ENCODE results near the gene HRH2.

HRH2 gene

DNA sequence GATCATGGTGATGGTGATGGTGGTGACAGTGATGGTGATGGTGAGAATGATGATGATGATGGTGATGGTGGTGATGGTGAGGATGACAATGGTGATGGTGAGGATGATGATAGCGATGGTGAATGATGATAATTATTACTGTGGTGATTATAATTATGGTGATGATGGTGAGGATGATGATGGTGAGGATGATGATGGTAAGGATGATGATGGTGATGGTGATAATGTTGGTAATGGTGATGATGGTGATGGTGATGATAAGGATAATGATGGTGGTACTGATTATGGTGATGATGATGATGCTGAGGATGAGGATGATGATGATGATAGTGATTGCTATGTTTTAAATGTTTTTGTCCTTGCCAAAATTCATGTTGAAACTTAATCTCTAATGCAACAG is 37.3 kb upstream of the HRH2 start:
- FAIRE-seq (no peak), DNase-seq (ENCODE audit: insufficient read length, low spot score) (no peak)
- TF ChIP-seq TAF1 (IDR thresholded peaks at IDR 0.05; ENCODE audit: low read depth, low read length) (no peak), POU2F2 (IDR thresholded peaks at IDR 0.05; ENCODE audit: low read depth, low read length) (no peak), SPI1 (IDR thresholded peaks at IDR 0.05; ENCODE audit: low read depth, low read length) (no peak), POLR2AphosphoS5 (IDR thresholded peaks at IDR 0.05; ENCODE audit: low read depth, low read length) (no peak), PAX5 (IDR thresholded peaks at IDR 0.05; ENCODE audit: insufficient read depth, low read length, severe bottlenecking) (no peak), POLR2A (IDR thresholded peaks at IDR 0.05; ENCODE audit: low read depth, low read length) (no peak)

DNA sequence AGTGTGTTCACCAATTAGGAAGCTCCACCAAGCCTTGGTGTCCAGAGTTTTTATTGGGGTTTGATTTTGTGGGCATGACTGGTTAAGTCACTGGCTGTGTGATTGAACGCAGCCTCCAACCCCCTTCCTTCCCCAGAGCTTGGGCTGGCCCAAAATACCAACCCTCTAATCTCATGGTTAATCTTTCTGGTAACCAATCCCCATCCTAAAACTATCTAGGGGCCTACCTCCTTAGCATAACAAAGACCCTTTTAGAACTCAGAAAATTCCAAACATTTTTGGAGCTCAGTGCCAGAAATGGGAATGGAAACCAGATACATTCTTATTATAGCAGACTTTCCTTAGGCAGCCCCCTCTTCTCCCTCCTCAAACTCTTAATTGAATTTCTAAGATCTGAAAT is 35.9 kb upstream of the HRH2 start:
- no peak for FAIRE-seq
- TF ChIP-seq POU2F2 (IDR thresholded peaks at IDR 0.05; ENCODE audit: low read depth, low read length) = no peak
- TF ChIP-seq PAX5 (IDR thresholded peaks at IDR 0.05; ENCODE audit: insufficient read depth, low read length, severe bottlenecking) = no peak
- no peak for TF ChIP-seq SPI1 (IDR thresholded peaks at IDR 0.05; ENCODE audit: low read depth, low read length)
- no peak for TF ChIP-seq POLR2AphosphoS5 (IDR thresholded peaks at IDR 0.05; ENCODE audit: low read depth, low read length)
- no peak for TF ChIP-seq POLR2A (IDR thresholded peaks at IDR 0.05; ENCODE audit: low read depth, low read length)
- TF ChIP-seq TAF1 (IDR thresholded peaks at IDR 0.05; ENCODE audit: low read depth, low read length) = no peak

GRCh38 chr5:175623088-175623487 is 34.8 kb upstream of the HRH2 start:
- no peak for DNase-seq (ENCODE audit: insufficient read length, low spot score)
- TF ChIP-seq SPI1 (IDR thresholded peaks at IDR 0.05; ENCODE audit: low read depth, low read length) = no peak
- no peak for TF ChIP-seq POLR2A (IDR thresholded peaks at IDR 0.05; ENCODE audit: low read depth, low read length)
- TF ChIP-seq POU2F2 (IDR thresholded peaks at IDR 0.05; ENCODE audit: low read depth, low read length) = no peak
- TF ChIP-seq PAX5 (IDR thresholded peaks at IDR 0.05; ENCODE audit: insufficient read depth, low read length, severe bottlenecking) = no peak
- no peak for TF ChIP-seq POLR2AphosphoS5 (IDR thresholded peaks at IDR 0.05; ENCODE audit: low read depth, low read length)
- no peak for TF ChIP-seq TAF1 (IDR thresholded peaks at IDR 0.05; ENCODE audit: low read depth, low read length)
- FAIRE-seq = no peak

More for the DNA sequence above, 35.9 kb upstream of the HRH2 start:
- DNase-seq (ENCODE audit: insufficient read length, low spot score) = no peak

DNA sequence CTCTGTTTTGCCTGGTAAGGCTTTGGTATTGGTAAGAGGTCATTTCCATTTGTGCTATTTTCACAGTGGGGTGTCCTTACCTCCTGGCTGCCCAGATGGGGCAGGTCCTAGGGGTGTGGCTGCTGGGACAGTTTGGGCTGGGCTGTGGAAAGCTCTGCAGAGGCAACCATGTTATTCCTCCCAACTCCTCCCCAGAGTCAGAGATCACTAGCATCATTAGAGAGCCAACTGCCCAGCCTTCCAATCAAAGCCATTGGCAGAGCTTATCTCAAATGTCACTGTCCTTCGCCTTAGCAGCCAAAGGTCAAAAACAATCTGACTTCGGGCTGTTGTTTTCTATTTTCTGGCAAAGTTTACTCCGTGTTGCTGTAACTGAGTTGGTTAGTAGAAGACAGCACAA is 33.6 kb upstream of the HRH2 start:
- no peak for TF ChIP-seq PAX5 (IDR thresholded peaks at IDR 0.05; ENCODE audit: insufficient read depth, low read length, severe bottlenecking)
- no peak for TF ChIP-seq POU2F2 (IDR thresholded peaks at IDR 0.05; ENCODE audit: low read depth, low read length)
- no peak for TF ChIP-seq POLR2AphosphoS5 (IDR thresholded peaks at IDR 0.05; ENCODE audit: low read depth, low read length)
- TF ChIP-seq SPI1 (IDR thresholded peaks at IDR 0.05; ENCODE audit: low read depth, low read length) = no peak
- TF ChIP-seq POLR2A (IDR thresholded peaks at IDR 0.05; ENCODE audit: low read depth, low read length) = no peak
- no peak for TF ChIP-seq TAF1 (IDR thresholded peaks at IDR 0.05; ENCODE audit: low read depth, low read length)
- DNase-seq (ENCODE audit: insufficient read length, low spot score) = no peak
- no peak for FAIRE-seq

DNA sequence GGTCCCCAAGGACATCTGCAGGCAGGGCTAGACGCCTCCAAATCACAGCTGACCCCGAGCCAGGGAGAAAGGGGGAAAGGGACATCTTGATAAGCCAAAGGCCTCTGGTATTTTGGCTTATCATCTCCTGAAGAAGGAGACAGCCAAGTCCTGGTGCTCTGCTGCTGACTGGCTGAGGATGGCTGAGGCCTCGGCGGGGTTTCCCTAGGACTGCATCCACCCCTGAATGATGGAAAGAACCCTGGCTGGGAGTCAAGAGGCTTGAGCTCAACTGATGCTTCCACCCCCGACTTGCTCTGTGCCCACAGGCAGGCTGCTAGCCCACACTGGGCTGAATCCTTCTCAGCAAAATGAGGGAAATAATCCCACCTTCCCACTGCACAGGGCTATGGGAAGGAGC is 30.9 kb upstream of the HRH2 start:
- TF ChIP-seq SPI1 (IDR thresholded peaks at IDR 0.05; ENCODE audit: low read depth, low read length) = no peak
- DNase-seq (ENCODE audit: insufficient read length, low spot score) = no peak
- FAIRE-seq = no peak

GRCh38 chr5:175627739-175628138 is 30.1 kb upstream of the HRH2 start:
- DNase-seq (ENCODE audit: insufficient read length, low spot score) (no peak), FAIRE-seq (no peak)
- no peak for TF ChIP-seq TAF1 (IDR thresholded peaks at IDR 0.05; ENCODE audit: low read depth, low read length)
- no peak for TF ChIP-seq POLR2AphosphoS5 (IDR thresholded peaks at IDR 0.05; ENCODE audit: low read depth, low read length)
- TF ChIP-seq POLR2A (IDR thresholded peaks at IDR 0.05; ENCODE audit: low read depth, low read length) = no peak
- no peak for TF ChIP-seq PAX5 (IDR thresholded peaks at IDR 0.05; ENCODE audit: insufficient read depth, low read length, severe bottlenecking)
- TF ChIP-seq POU2F2 (IDR thresholded peaks at IDR 0.05; ENCODE audit: low read depth, low read length) = no peak
- no peak for TF ChIP-seq SPI1 (IDR thresholded peaks at IDR 0.05; ENCODE audit: low read depth, low read length)

GRCh38 chr5:175628668-175629067 is 29.2 kb upstream of the HRH2 start:
- TF ChIP-seq TAF1 (IDR thresholded peaks at IDR 0.05; ENCODE audit: low read depth, low read length) (no peak), POLR2AphosphoS5 (IDR thresholded peaks at IDR 0.05; ENCODE audit: low read depth, low read length) (no peak)
- FAIRE-seq = no peak
- DNase-seq (ENCODE audit: insufficient read length, low spot score) = no peak

DNA sequence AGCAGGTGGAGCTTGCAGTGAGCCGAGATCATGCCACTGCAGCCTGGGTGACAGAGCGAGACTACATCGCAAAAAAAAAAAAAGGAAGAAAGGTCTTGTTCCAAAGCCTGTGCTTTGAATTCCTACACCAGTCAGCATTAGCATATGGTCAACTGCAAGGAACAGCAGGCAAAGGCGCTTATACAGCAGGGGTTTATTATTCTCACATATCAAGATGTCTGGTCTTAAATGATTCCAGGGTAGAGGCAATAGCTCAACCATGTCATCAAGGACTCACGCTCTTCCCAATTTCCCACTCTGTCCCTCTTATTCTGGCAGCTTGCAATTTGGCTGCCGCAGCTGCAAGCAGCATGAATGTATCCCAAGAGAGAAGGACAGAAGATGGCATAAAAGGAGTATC is 28.6 kb upstream of the HRH2 start:
- TF ChIP-seq POLR2AphosphoS5 (IDR thresholded peaks at IDR 0.05; ENCODE audit: low read depth, low read length) = no peak
- no peak for TF ChIP-seq POLR2A (IDR thresholded peaks at IDR 0.05; ENCODE audit: low read depth, low read length)
- no peak for TF ChIP-seq POU2F2 (IDR thresholded peaks at IDR 0.05; ENCODE audit: low read depth, low read length)
- TF ChIP-seq TAF1 (IDR thresholded peaks at IDR 0.05; ENCODE audit: low read depth, low read length) = no peak
- no peak for TF ChIP-seq SPI1 (IDR thresholded peaks at IDR 0.05; ENCODE audit: low read depth, low read length)
- DNase-seq (ENCODE audit: insufficient read length, low spot score) = no peak
- no peak for FAIRE-seq

DNA sequence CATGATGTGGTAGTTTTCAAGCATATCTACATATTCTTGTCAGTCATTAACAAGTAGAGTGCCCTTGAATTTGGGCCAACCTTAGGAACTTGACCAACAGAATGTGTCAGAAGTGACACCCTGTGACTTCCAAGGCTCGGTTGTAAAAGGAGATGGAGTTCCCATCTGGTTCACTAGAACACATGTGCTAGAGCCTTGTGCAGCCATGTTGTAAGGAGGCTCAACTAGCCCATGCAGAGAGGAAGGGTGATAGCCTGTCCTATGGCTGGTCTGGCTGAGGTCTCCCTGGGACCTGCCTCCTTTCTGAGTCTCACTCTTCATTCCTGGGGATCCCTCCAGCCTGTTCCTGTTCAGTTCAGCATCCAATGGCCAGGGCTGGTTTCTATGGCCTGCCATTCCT is 28.1 kb upstream of the HRH2 start:
- no peak for TF ChIP-seq POU2F2 (IDR thresholded peaks at IDR 0.05; ENCODE audit: low read depth, low read length)
- TF ChIP-seq POLR2AphosphoS5 (IDR thresholded peaks at IDR 0.05; ENCODE audit: low read depth, low read length) = no peak
- no peak for TF ChIP-seq SPI1 (IDR thresholded peaks at IDR 0.05; ENCODE audit: low read depth, low read length)
- TF ChIP-seq PAX5 (IDR thresholded peaks at IDR 0.05; ENCODE audit: insufficient read depth, low read length, severe bottlenecking) = no peak
- no peak for TF ChIP-seq POLR2A (IDR thresholded peaks at IDR 0.05; ENCODE audit: low read depth, low read length)
- no peak for TF ChIP-seq TAF1 (IDR thresholded peaks at IDR 0.05; ENCODE audit: low read depth, low read length)
- no peak for FAIRE-seq

DNA sequence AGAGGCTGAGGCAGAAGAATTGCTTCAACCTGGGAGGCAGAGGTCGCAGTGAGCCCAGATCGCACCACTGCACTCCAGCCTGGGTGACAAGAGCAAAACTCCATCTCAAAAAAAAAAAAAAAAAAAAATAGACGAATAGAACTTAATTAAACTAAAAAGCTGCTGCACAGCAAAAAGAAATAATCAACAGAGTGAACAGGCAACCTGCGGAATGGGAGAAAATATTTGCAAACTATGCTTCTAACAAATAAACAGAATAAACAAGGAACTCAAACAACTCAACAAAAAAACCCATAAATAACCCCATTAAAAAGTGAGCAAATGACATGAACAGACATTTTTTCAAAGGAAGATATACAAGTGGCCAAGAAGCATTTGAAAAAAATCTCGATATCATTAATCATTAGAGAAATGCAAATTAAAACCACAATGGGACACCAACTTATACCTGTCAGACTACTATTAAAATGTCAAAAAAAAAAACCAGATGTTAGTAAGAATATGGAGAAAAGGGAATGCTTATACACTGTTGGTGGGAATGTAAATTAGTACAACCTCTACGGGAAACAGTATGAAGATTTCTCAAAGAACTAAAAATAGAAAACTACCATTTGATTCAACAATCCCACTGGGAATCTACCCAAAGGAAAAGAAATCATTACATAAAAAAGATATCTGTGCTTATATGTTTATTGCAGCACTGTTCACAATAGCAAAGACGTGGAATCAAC is 21.9 kb upstream of the HRH2 start:
- no peak for DNase-seq (ENCODE audit: insufficient read length, low spot score)
- TF ChIP-seq POLR2A (IDR thresholded peaks at IDR 0.05; ENCODE audit: low read depth, low read length) (no peak), TAF1 (IDR thresholded peaks at IDR 0.05; ENCODE audit: low read depth, low read length) (no peak), SPI1 (IDR thresholded peaks at IDR 0.05; ENCODE audit: low read depth, low read length) (no peak), POU2F2 (IDR thresholded peaks at IDR 0.05; ENCODE audit: low read depth, low read length) (no peak), PAX5 (IDR thresholded peaks at IDR 0.05; ENCODE audit: insufficient read depth, low read length, severe bottlenecking) (no peak), POLR2AphosphoS5 (IDR thresholded peaks at IDR 0.05; ENCODE audit: low read depth, low read length) (no peak)
- no peak for FAIRE-seq

More for the DNA sequence above, 28.1 kb upstream of the HRH2 start:
- no peak for DNase-seq (ENCODE audit: insufficient read length, low spot score)
